HCT116 (cell line): ENCODE data around the gene GADD45A. TPM values are rescaled to one million over a fixed set of nuclear protein-coding genes. Genes with fewer than 3 reads are reported as not detected.

Experiments
- ATAC-seq: fragments of 200-7000 bp; cut with Tn5 transposase; 2 replicates; pipeline ENCODE4 v1.9.1; 2020; ENCODE audit warnings: mild to moderate bottlenecking, moderate library complexity
- BruUV-seq: library from RNA; stranded (reverse); fragments of 400-500 nt; replicated peaks from 2 replicates; lab custom pipeline; 2021; lab: Mats Ljungman, UMichigan
- CTCF ChIA-PET: fragments of 300-600 bp; sonication (Branson Sonifier 250); formaldehyde crosslinking; loops from one replicate; lab custom pipeline; 2021; ENCODE audit warnings: antibody characterized with exemption; lab: Charles Lee
- POLR2A ChIA-PET: fragments of 300-600, 350-600 bp; sonication (Branson Sonifier 250); formaldehyde crosslinking; loops from one replicate; lab custom pipeline; 2021; ENCODE audit warnings: antibody characterized with exemption; lab: Charles Lee
- RAD21 ChIA-PET, 2 experiments: fragments of 300-600 bp; sonication (Branson Sonifier 250); formaldehyde crosslinking; loops; one replicate each; lab custom pipeline; 2023; ENCODE audit warnings: low total read pairs in 2 of 2; ENCODE audit not compliant: uncharacterized antibody in 2 of 2, unreplicated experiment in 2 of 2, low non-redundant PET in 1 of 2; lab: Charles Lee
- DNase-seq: peaks from one replicate; pipeline ENCODE4 v3.0.0-alpha.2; 2010; ENCODE audit warnings: low read depth, low spot score
- H2AFZ ChIP-seq: fragments of 200-600 bp; shearing (Covaris generic), sonication (generic); 2 replicates; pipeline ENCODE4 v1.6.1; 2017; ENCODE audit warnings: low read depth, mixed run types, mixed read lengths, antibody characterized with exemption, low read length; ENCODE audit not compliant: poor library complexity, severe bottlenecking
- H3K27ac ChIP-seq: 2 replicates; pipeline ENCODE4 v1.5.1; 2012; ENCODE audit warnings: low read depth, low read length
- H3K27me3 ChIP-seq: fragments of 200-600 bp; sonication (generic); 2 replicates; pipeline ENCODE4 v1.6.1; 2016; ENCODE audit warnings: mixed run types, low read length, mixed read lengths; ENCODE audit not compliant: insufficient read depth
- H3K36me3 ChIP-seq, 2 experiments: fragments of 200-500 bp in 1 of 2; fragments of 200-600 bp in 1 of 2; sonication (Bioruptor generic) in 1 of 2; sonication (generic) in 1 of 2; 2 replicates each; pipeline versions ENCODE4 v1.5.1 to v1.6.1; 2014 to 2016; ENCODE audit warnings: low read length in 2 of 2, inconsistent platforms in 1 of 2, mixed read lengths in 1 of 2, mixed run types in 1 of 2; ENCODE audit not compliant: insufficient read depth in 2 of 2, control insufficient read depth in 1 of 2
- H3K4me1 ChIP-seq, 2 experiments: fragments of 200-600 bp in 1 of 2; sonication (generic) in 1 of 2; 2 replicates each; pipeline versions ENCODE4 v1.5.1 to v1.6.1; 2012 to 2017; ENCODE audit warnings: low read length in 2 of 2, inconsistent platforms in 1 of 2, mild to moderate bottlenecking in 1 of 2, mixed read lengths in 1 of 2, mixed run types in 1 of 2, moderate library complexity in 1 of 2; ENCODE audit not compliant: insufficient read depth in 2 of 2, control insufficient read depth in 1 of 2
- H3K4me2 ChIP-seq: fragments of 200-600 bp; sonication (generic); 2 replicates; pipeline ENCODE4 v1.6.1; 2017; ENCODE audit warnings: mixed run types, low read length, mixed read lengths
- H3K4me3 ChIP-seq, 2 experiments: fragments of 200-600 bp in 1 of 2; sonication (generic) in 1 of 2; replicated peaks in 1 of 2; 2 replicates each; pipeline ENCODE4 v1.5.1; 2011 to 2016; ENCODE audit warnings: low read length in 2 of 2, control low read depth in 1 of 2, low read depth in 1 of 2, mild to moderate bottlenecking in 1 of 2, mixed read lengths in 1 of 2, mixed run types in 1 of 2
- H3K79me2 ChIP-seq: fragments of 200-600 bp; sonication (generic); 2 replicates; pipeline ENCODE4 v1.6.1; 2017; ENCODE audit warnings: mild to moderate bottlenecking, mixed run types, low read length, moderate library complexity, mixed read lengths; ENCODE audit not compliant: insufficient read depth
- H3K9ac ChIP-seq: fragments of 200-600 bp; sonication (generic); 2 replicates; pipeline ENCODE4 v1.6.1; 2016; ENCODE audit warnings: low read length, mixed read lengths
- H3K9me2 ChIP-seq: fragments of 200-600 bp; sonication (generic), shearing (Covaris generic); 2 replicates; pipeline ENCODE4 v1.6.1; 2017; ENCODE audit warnings: mixed run types, mild to moderate bottlenecking, moderate library complexity; ENCODE audit not compliant: insufficient read depth
- H3K9me3 ChIP-seq, 2 experiments: fragments of 200-500 bp in 1 of 2; fragments of 200-600 bp in 1 of 2; sonication (Bioruptor generic) in 1 of 2; sonication (generic) in 1 of 2; 2 replicates each; pipeline ENCODE4 v1.6.1; 2014 to 2017; ENCODE audit warnings: low read length in 2 of 2, mixed read lengths in 2 of 2, inconsistent platforms in 1 of 2, low read depth in 1 of 2, mild to moderate bottlenecking in 1 of 2, mixed run types in 1 of 2, moderate library complexity in 1 of 2; ENCODE audit not compliant: control insufficient read depth in 1 of 2, insufficient read depth in 1 of 2
- H4K20me1 ChIP-seq: fragments of 200-600 bp; sonication (generic), shearing (Covaris generic); 2 replicates; pipeline ENCODE4 v1.6.1; 2017; ENCODE audit warnings: mixed run types, mild to moderate bottlenecking, moderate library complexity; ENCODE audit not compliant: insufficient read depth
- CEBPB ChIP-seq: IDR thresholded peaks from 2 replicates; pipeline ENCODE4 v1.6.1; 2012; ENCODE audit warnings: low read depth
- EGR1 ChIP-seq: IDR thresholded peaks from 2 replicates; pipeline ENCODE4 v1.6.1; 2012; ENCODE audit warnings: low read depth
- ELF1 ChIP-seq: IDR thresholded peaks from 2 replicates; pipeline ENCODE4 v1.6.1; 2012; ENCODE audit warnings: low read depth, borderline replicate concordance
- EZH2 ChIP-seq: fragments of 200-600 bp; sonication (generic); IDR thresholded peaks from 2 replicates; pipeline ENCODE4 v1.6.1; 2017; ENCODE audit warnings: antibody characterized with exemption, mixed run types
- EZH2phosphoT487 ChIP-seq: fragments of 200-600 bp; IDR thresholded peaks from 2 replicates; pipeline ENCODE4 v1.6.1; 2018; ENCODE audit warnings: antibody characterized with exemption, borderline replicate concordance
- FOSL1 ChIP-seq: IDR thresholded peaks from 2 replicates; pipeline ENCODE4 v1.6.1; 2012; ENCODE audit warnings: low read depth
- JUND ChIP-seq: IDR thresholded peaks from 2 replicates; pipeline ENCODE4 v1.6.1; 2012
- POLR2A ChIP-seq: IDR thresholded peaks from 2 replicates; pipeline ENCODE4 v1.7.0; 2011; ENCODE audit warnings: borderline replicate concordance; ENCODE audit not compliant: insufficient read depth, insufficient read length; ENCODE audit errors: extremely low read depth
- POLR2AphosphoS5 ChIP-seq: IDR thresholded peaks from 2 replicates; pipeline ENCODE4 v1.6.1; 2011; ENCODE audit warnings: mild to moderate bottlenecking, low read depth, low read length, moderate library complexity
- RAD21 ChIP-seq: IDR thresholded peaks from 2 replicates; pipeline ENCODE4 v1.6.1; 2012; ENCODE audit warnings: low read depth, mild to moderate bottlenecking
- SIN3A ChIP-seq: IDR thresholded peaks from 2 replicates; pipeline ENCODE4 v1.6.1; 2012; ENCODE audit warnings: low read depth
- SP1 ChIP-seq: IDR thresholded peaks from 2 replicates; pipeline ENCODE4 v1.6.1; 2012; ENCODE audit warnings: low read depth
- SRF ChIP-seq: IDR thresholded peaks from 2 replicates; pipeline ENCODE4 v1.6.1; 2012; ENCODE audit warnings: low read depth
- TCF7L2 ChIP-seq: IDR thresholded peaks from 2 replicates; pipeline ENCODE4 v1.7.0; 2011; ENCODE audit warnings: borderline replicate concordance, inconsistent platforms; ENCODE audit not compliant: insufficient read depth, insufficient read length; ENCODE audit errors: extremely low read depth
- YY1 ChIP-seq: IDR thresholded peaks from 2 replicates; pipeline ENCODE4 v1.6.1; 2011; ENCODE audit warnings: low read length, low read depth, moderate library complexity, mild to moderate bottlenecking; ENCODE audit not compliant: insufficient replicate concordance; ENCODE audit errors: extremely low read depth
- ZFX ChIP-seq: fragments of 450-650 bp; IDR thresholded peaks from 2 replicates; pipeline ENCODE4 v1.6.1; 2017
- ZNF274 ChIP-seq: fragments of 200-500 bp; sonication (Bioruptor generic); IDR thresholded peaks from 2 replicates; pipeline ENCODE4 v1.6.1; 2014; ENCODE audit warnings: mild to moderate bottlenecking, low read depth, low read length, inconsistent platforms
- intact Hi-C: fragments of 100-400 bp; cut with micrococcal nuclease; formaldehyde crosslinking; loops from 2 replicates; pipeline ENCODE4 v1.10.0; 2022
- total RNA-seq: library from RNA; stranded (reverse); gene quantifications from one replicate; pipeline ENCODE4 v1.2.1, GENCODE V29; 2021; ENCODE audit not compliant: unreplicated experiment
- TF ChIP-seq, protein P1 (sequence below): IDR thresholded peaks from 2 replicates; pipeline ENCODE4 v1.6.1; 2012
- TF ChIP-seq, protein P2 (sequence below), 3 experiments: fragments of 200-600 bp in 1 of 3; sonication (generic) in 1 of 3; IDR thresholded peaks in 2 of 3; conservative IDR thresholded peaks in 1 of 3; 2 replicates each; pipeline ENCODE4 v1.5.1; 2012 to 2017; ENCODE audit warnings: low read depth in 2 of 3, low read length in 2 of 3, antibody characterized with exemption in 1 of 3, borderline replicate concordance in 1 of 3, control low read depth in 1 of 3, mild to moderate bottlenecking in 1 of 3, mixed read lengths in 1 of 3, mixed run types in 1 of 3, moderate library complexity in 1 of 3; ENCODE audit not compliant: insufficient read depth in 1 of 3
- TF ChIP-seq, protein P3 (sequence below): IDR thresholded peaks from 2 replicates; pipeline ENCODE4 v1.6.1; 2012; ENCODE audit warnings: low read depth
- TF ChIP-seq, protein P4 (sequence below): IDR thresholded peaks from 2 replicates; pipeline ENCODE4 v1.6.1; 2011; ENCODE audit warnings: mild to moderate bottlenecking, low read length, moderate library complexity; ENCODE audit not compliant: insufficient replicate concordance; ENCODE audit errors: extremely low read depth

GADD45A gene
- total RNA-seq, 1 experiment from 2014 or later: 105 TPM

DNA sequence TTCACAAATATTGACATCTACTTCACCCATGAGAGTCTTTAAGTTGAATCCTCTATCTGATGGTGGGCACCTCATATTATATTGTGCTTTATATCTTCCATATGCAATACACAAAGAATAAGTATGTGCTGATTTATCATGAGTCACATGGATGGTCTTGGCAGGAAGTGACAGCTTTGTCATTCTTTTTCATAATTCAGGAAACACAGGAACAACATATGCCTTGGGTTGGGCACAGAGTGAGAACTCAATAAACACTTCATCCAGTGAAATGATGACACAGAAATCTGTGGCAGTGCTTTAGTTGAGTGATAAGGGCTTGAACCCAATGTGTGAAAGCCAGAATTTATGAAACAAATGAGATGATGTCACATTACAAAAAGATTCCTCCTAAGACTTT, 41.2 kb downstream of the GADD45A start:
- Histone ChIP-seq H3K79me2 (no peaks in the 10 kb centered on the region), H3K27me3 (no peaks in the 10 kb centered on the region), H3K4me1 (peaks cover 27 to 53% of the 10 kb centered on the region in 2 experiments), H3K36me3 (no peaks in the 10 kb centered on the region), H4K20me1 (no peaks in the 10 kb centered on the region), H3K4me2 (peak overlapping the region; percentile 43), H3K27ac (no peak overlapping the region), H3K9ac (no peak overlapping the region), H3K9me3 (no peaks in the 10 kb centered on the region), H2AFZ (no peak overlapping the region), H3K4me3 (no peak overlapping the region), H3K9me2 (no peaks in the 10 kb centered on the region)
- no peak for ATAC-seq
- POLR2A ChIA-PET: interaction anchor here (0.8 to 1.0 kb wide), 2 partner anchors 9 to 41 kb away, joined by 4 read pairs; partner anchors contain the start of gene GADD45A
- no TSS peak for BruUV-seq
- DNase-seq: no peak
- CTCF ChIA-PET: no interaction called here
- RAD21 ChIA-PET: no interaction called here
- intact Hi-C loops: no loop called here
- TF ChIP-seq ZNF274 (no peak), JUND (peak; percentile 41), POLR2A (no peak), SRF (0 out of 2 replicates have a peak, but pooled peaks have one; percentile 35), ELF1 (no peak), SIN3A (peak; percentile 69; the same call in 1 of the 2 replicates), TCF7L2 (no peak), SP1 (peak; percentile 61), EGR1 (no peak), YY1 (no peak), FOSL1 (peak; percentile 73; the same call in 1 of the 2 replicates), EZH2phosphoT487 (no peak), ZFX (no peak), POLR2AphosphoS5 (no peak), RAD21 (no peak), EZH2 (no peak), CEBPB (peak; percentile 57)
- TF ChIP-seq, protein P1, sequence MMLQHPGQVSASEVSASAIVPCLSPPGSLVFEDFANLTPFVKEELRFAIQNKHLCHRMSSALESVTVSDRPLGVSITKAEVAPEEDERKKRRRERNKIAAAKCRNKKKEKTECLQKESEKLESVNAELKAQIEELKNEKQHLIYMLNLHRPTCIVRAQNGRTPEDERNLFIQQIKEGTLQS: no peak
- TF ChIP-seq, protein P2, sequence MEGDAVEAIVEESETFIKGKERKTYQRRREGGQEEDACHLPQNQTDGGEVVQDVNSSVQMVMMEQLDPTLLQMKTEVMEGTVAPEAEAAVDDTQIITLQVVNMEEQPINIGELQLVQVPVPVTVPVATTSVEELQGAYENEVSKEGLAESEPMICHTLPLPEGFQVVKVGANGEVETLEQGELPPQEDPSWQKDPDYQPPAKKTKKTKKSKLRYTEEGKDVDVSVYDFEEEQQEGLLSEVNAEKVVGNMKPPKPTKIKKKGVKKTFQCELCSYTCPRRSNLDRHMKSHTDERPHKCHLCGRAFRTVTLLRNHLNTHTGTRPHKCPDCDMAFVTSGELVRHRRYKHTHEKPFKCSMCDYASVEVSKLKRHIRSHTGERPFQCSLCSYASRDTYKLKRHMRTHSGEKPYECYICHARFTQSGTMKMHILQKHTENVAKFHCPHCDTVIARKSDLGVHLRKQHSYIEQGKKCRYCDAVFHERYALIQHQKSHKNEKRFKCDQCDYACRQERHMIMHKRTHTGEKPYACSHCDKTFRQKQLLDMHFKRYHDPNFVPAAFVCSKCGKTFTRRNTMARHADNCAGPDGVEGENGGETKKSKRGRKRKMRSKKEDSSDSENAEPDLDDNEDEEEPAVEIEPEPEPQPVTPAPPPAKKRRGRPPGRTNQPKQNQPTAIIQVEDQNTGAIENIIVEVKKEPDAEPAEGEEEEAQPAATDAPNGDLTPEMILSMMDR (IDR thresholded peaks at IDR 0.05 in 2 of 3, conservative IDR thresholded peaks at IDR 0.05 in 1 of 3; ENCODE audit: borderline replicate concordance in 1 of 3, insufficient read depth in 1 of 3, low read depth in 2 of 3, low read length in 2 of 3): no peak
- TF ChIP-seq, protein P3, sequence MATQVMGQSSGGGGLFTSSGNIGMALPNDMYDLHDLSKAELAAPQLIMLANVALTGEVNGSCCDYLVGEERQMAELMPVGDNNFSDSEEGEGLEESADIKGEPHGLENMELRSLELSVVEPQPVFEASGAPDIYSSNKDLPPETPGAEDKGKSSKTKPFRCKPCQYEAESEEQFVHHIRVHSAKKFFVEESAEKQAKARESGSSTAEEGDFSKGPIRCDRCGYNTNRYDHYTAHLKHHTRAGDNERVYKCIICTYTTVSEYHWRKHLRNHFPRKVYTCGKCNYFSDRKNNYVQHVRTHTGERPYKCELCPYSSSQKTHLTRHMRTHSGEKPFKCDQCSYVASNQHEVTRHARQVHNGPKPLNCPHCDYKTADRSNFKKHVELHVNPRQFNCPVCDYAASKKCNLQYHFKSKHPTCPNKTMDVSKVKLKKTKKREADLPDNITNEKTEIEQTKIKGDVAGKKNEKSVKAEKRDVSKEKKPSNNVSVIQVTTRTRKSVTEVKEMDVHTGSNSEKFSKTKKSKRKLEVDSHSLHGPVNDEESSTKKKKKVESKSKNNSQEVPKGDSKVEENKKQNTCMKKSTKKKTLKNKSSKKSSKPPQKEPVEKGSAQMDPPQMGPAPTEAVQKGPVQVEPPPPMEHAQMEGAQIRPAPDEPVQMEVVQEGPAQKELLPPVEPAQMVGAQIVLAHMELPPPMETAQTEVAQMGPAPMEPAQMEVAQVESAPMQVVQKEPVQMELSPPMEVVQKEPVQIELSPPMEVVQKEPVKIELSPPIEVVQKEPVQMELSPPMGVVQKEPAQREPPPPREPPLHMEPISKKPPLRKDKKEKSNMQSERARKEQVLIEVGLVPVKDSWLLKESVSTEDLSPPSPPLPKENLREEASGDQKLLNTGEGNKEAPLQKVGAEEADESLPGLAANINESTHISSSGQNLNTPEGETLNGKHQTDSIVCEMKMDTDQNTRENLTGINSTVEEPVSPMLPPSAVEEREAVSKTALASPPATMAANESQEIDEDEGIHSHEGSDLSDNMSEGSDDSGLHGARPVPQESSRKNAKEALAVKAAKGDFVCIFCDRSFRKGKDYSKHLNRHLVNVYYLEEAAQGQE: no peak
- TF ChIP-seq, protein P4, sequence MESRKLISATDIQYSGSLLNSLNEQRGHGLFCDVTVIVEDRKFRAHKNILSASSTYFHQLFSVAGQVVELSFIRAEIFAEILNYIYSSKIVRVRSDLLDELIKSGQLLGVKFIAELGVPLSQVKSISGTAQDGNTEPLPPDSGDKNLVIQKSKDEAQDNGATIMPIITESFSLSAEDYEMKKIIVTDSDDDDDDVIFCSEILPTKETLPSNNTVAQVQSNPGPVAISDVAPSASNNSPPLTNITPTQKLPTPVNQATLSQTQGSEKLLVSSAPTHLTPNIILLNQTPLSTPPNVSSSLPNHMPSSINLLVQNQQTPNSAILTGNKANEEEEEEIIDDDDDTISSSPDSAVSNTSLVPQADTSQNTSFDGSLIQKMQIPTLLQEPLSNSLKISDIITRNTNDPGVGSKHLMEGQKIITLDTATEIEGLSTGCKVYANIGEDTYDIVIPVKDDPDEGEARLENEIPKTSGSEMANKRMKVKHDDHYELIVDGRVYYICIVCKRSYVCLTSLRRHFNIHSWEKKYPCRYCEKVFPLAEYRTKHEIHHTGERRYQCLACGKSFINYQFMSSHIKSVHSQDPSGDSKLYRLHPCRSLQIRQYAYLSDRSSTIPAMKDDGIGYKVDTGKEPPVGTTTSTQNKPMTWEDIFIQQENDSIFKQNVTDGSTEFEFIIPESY: no peak
